Stimulated activated CD8-positive, alpha-beta memory T cell treated with anti-CD3 and anti-CD28 coated beads, Interleukin-4, amount 100 ng/mL, for 4 hours (primary cell): Measurements from ENCODE around the gene ASTN2.

Experiments used
- DNase-seq, 2 donors: peaks; one replicate each; pipeline ENCODE4 v3.0.0-alpha.2; 2020; ENCODE audit warnings: low read depth in 2 of 2, low spot score in 1 of 2

ASTN2 gene

GRCh38 chr9:116379821-116380220 is 1035.0 kb downstream of the ASTN2 start:
- DNase-seq: no peak

- DNase-seq: no peak
Measured at GRCh38 chr9:116378873-116379272, 1036.0 kb downstream of the ASTN2 start.

GRCh38 chr9:116377179-116377798 is 1037.6 kb downstream of the ASTN2 start:
- DNase-seq: no peak
